GM12878 (cell line): ENCODE data around the gene ANKMY1. TPM values are rescaled to one million over a fixed set of nuclear protein-coding genes. Genes with fewer than 3 reads are reported as not detected.

Experiments
- ATAC-seq: fragments of 200-7000 bp; cut with Tn5 transposase; 3 replicates; pipeline ENCODE4 v1.9.1; 2020; ENCODE audit warnings: mild to moderate bottlenecking, moderate library complexity
- BruUV-seq: library from RNA; stranded (reverse); fragments of 400-500 nt; replicated peaks from 2 replicates; lab custom pipeline; 2021; lab: Mats Ljungman, UMichigan
- CTCF ChIA-PET: fragments of 300-600 bp; sonication (Branson Sonifier 250); formaldehyde crosslinking; extraction: SDS; loops from one replicate; lab custom pipeline; 2021; ENCODE audit warnings: inconsistent platforms; lab: Yijun Ruan, JAX
- POLR2A ChIA-PET: fragments of 350-600 bp; formaldehyde crosslinking; extraction: SDS; loops from one replicate; lab custom pipeline; 2021; ENCODE audit warnings: inconsistent platforms; lab: Charles Lee
- RAD21 ChIA-PET: fragments of 300-600 bp; sonication (Branson Sonifier 250); formaldehyde crosslinking; loops from one replicate; lab custom pipeline; 2023; ENCODE audit warnings: antibody characterized with exemption; ENCODE audit not compliant: unreplicated experiment; lab: Charles Lee
- SMC1A ChIA-PET: fragments of 300-600 bp; sonication (Branson Sonifier 250); formaldehyde crosslinking; loops from one replicate; lab custom pipeline; 2023; ENCODE audit not compliant: unreplicated experiment, uncharacterized antibody; lab: Charles Lee
- DNase-seq: peaks from one replicate; pipeline ENCODE4 v3.0.0-alpha.2; 2011; ENCODE audit warnings: low read depth, low spot score
- FAIRE-seq: peaks from 3 replicates; lab custom pipeline; 2011; peaks lifted over from hg19 to GRCh38; lab: Jason Lieb, UNC
- H2AFZ ChIP-seq: 2 replicates; pipeline ENCODE4 v1.6.0; 2011; ENCODE audit warnings: low read depth, low read length, control low read depth; ENCODE audit not compliant: control insufficient read depth
- H3K27ac ChIP-seq: 2 replicates; pipeline ENCODE4 v1.5.1; 2011; ENCODE audit warnings: control low read depth; ENCODE audit not compliant: control insufficient read depth, insufficient read depth
- H3K27me3 ChIP-seq, 2 experiments: replicated peaks in 1 of 2; 2 replicates each; pipeline versions ENCODE4 v1.6.0 to v1.6.1; 2011; ENCODE audit warnings: low read length in 1 of 2; ENCODE audit not compliant: control insufficient read depth in 2 of 2, insufficient read depth in 2 of 2
- H3K36me3 ChIP-seq, 2 experiments: 2 replicates each; pipeline ENCODE4 v1.5.1; 2011; ENCODE audit warnings: low read length in 1 of 2; ENCODE audit not compliant: control insufficient read depth in 2 of 2, insufficient read depth in 2 of 2
- H3K4me1 ChIP-seq: 2 replicates; pipeline ENCODE4 v1.6.1; 2011; ENCODE audit warnings: mild to moderate bottlenecking, low read length, moderate library complexity, mixed read lengths; ENCODE audit not compliant: control insufficient read depth, insufficient read depth
- H3K4me2 ChIP-seq: 2 replicates; pipeline ENCODE4 v1.6.0; 2011; ENCODE audit warnings: control low read depth; ENCODE audit not compliant: control insufficient read depth, insufficient read depth
- H3K4me3 ChIP-seq: fragments of 200-600 bp; sonication (generic); 2 replicates; pipeline ENCODE4 v1.5.1; 2016
- H3K79me2 ChIP-seq: 2 replicates; pipeline ENCODE4 v1.6.0; 2011; ENCODE audit warnings: low read length; ENCODE audit not compliant: control insufficient read depth, insufficient read depth
- H3K9ac ChIP-seq: 2 replicates; pipeline ENCODE4 v1.8.0; 2011; ENCODE audit warnings: low read length, control low read depth, mixed read lengths; ENCODE audit not compliant: control insufficient read depth, insufficient read depth
- H3K9me3 ChIP-seq: replicated peaks from 3 replicates; pipeline ENCODE4 v1.5.1; 2011; ENCODE audit warnings: mild to moderate bottlenecking, low read length; ENCODE audit not compliant: control insufficient read depth, insufficient read depth
- H4K20me1 ChIP-seq: 2 replicates; pipeline ENCODE4 v1.6.0; 2011; ENCODE audit not compliant: control insufficient read depth, insufficient read depth
- ATF7 ChIP-seq: fragments of 450-650 bp; IDR thresholded peaks from 2 replicates; pipeline ENCODE4 v1.6.1; 2016; ENCODE audit warnings: low read depth, mild to moderate bottlenecking
- CEBPB ChIP-seq, 2 experiments: fragments of 150-350 bp in 1 of 2; IDR thresholded peaks; 2 replicates each; pipeline ENCODE4 v1.6.1; 2012 to 2014; ENCODE audit warnings: low read depth in 2 of 2, low read length in 2 of 2, borderline replicate concordance in 1 of 2, inconsistent platforms in 1 of 2
- CREM ChIP-seq: IDR thresholded peaks from 2 replicates; pipeline ENCODE4 v1.6.1; 2014; ENCODE audit warnings: antibody characterized with exemption, low read depth
- DPF2 ChIP-seq: fragments of 450-650 bp; IDR thresholded peaks from 2 replicates; pipeline ENCODE4 v1.6.1; 2017; ENCODE audit warnings: mild to moderate bottlenecking
- EP300 ChIP-seq, 2 experiments: fragments of 150-350 bp in 1 of 2; IDR thresholded peaks; 2 replicates each; pipeline ENCODE4 v1.6.1; 2011 to 2012; ENCODE audit warnings: low read depth in 2 of 2, low read length in 2 of 2, borderline replicate concordance in 1 of 2, improper control_type of control experiment in 1 of 2, inconsistent platforms in 1 of 2; ENCODE audit not compliant: control insufficient read depth in 1 of 2
- HSF1 ChIP-seq: fragments of 150-350 bp; IDR thresholded peaks from 2 replicates; pipeline ENCODE4 v1.6.1; 2014; ENCODE audit warnings: mild to moderate bottlenecking, low read depth, low read length
- IRF3 ChIP-seq: fragments of 450-650 bp; IDR thresholded peaks from 2 replicates; pipeline ENCODE4 v1.6.1; 2014; ENCODE audit warnings: mild to moderate bottlenecking
- JUNB ChIP-seq: IDR thresholded peaks from 2 replicates; pipeline ENCODE4 v1.6.1; 2016; ENCODE audit warnings: antibody characterized with exemption, mild to moderate bottlenecking
- LARP7 ChIP-seq: fragments of 450-650 bp; IDR thresholded peaks from 2 replicates; pipeline ENCODE4 v1.6.1; 2017; ENCODE audit warnings: mild to moderate bottlenecking
- MXI1 ChIP-seq: fragments of 150-350 bp; IDR thresholded peaks from 2 replicates; pipeline ENCODE4 v1.6.1; 2011; ENCODE audit warnings: low read depth, mild to moderate bottlenecking, inconsistent platforms, low read length, improper control_type of control experiment
- POLR2AphosphoS5 ChIP-seq: IDR thresholded peaks from 2 replicates; pipeline ENCODE4 v1.6.1; 2011; ENCODE audit warnings: mild to moderate bottlenecking, low read length, inconsistent platforms
- RAD21 ChIP-seq: IDR thresholded peaks from 2 replicates; pipeline ENCODE4 v1.6.1; 2011; ENCODE audit warnings: mild to moderate bottlenecking, low read depth, low read length, moderate library complexity; ENCODE audit not compliant: insufficient read depth
- RAD51 ChIP-seq: fragments of 450-650 bp; IDR thresholded peaks from 2 replicates; pipeline ENCODE4 v1.6.1; 2016; ENCODE audit warnings: moderate library complexity, mild to moderate bottlenecking, inconsistent platforms
- RCOR1 ChIP-seq: conservative IDR thresholded peaks from 2 replicates; pipeline ENCODE4 v1.6.1; 2012; ENCODE audit warnings: low read depth, low read length, improper control_type of control experiment
- RELA ChIP-seq: fragments of 450-650 bp; IDR thresholded peaks from 2 replicates; pipeline ENCODE4 v1.8.0; 2014; ENCODE audit warnings: borderline replicate concordance; ENCODE audit not compliant: partially characterized antibody
- STAT1 ChIP-seq: fragments of 450-650 bp; conservative IDR thresholded peaks from 2 replicates; pipeline ENCODE4 v1.6.1; 2014; ENCODE audit warnings: antibody characterized with exemption, mild to moderate bottlenecking
- STAT3 ChIP-seq: IDR thresholded peaks from 2 replicates; pipeline ENCODE4 v1.6.1; 2011; ENCODE audit warnings: low read depth, low read length, improper control_type of control experiment
- WGBS: methylation state at CpG from one replicate; pipeline ENCODE4 v1.1.6; 2016; ENCODE audit warnings: low lambda C conversion rate; ENCODE audit not compliant: insufficient replicate concordance, insufficient coverage; ENCODE audit errors: missing lambda C conversion rate; 5-methylcytosine and 5-hydroxymethylcytosine counted together
- in situ Hi-C: fragments of 300-500 bp; cut with MboI; formaldehyde crosslinking; loops from 9 replicates; pipeline ENCODE4 v1.14.3; 2018; ENCODE audit warnings: mixed read lengths
- intact Hi-C: fragments of 100-400 bp; cut with micrococcal nuclease; formaldehyde crosslinking; loops from one replicate; pipeline ENCODE4 v1.14.2; 2022; ENCODE audit not compliant: unreplicated experiment
- polyA plus RNA-seq, 11 experiments: library from polyadenylated mRNA; depleted of rRNA in 4 of 11; unstranded in 6 of 11; stranded (reverse) in 5 of 11; fragments of >200 nt; fragmentation: Nextera tagmentation in 4 of 11; fragmentation: Illumina TruSeq in 1 of 11; extraction: Ambion mirVana in 4 of 11; extraction: Trizol in 1 of 11; gene quantifications; 1 replicate in 1 of 11; 2 replicates in 10 of 11; pipeline versions ENCODE4 v1.2.1 to v1.2.3, GENCODE V29; 2011 to 2016; ENCODE audit warnings: inconsistent platforms in 2 of 11, missing spikeins in 2 of 11, low read depth in 1 of 11
- total RNA-seq, 4 experiments: library from RNA; depleted of rRNA in 3 of 4; stranded (reverse); fragments of >200 nt in 3 of 4; fragmentation: Illumina TruSeq in 1 of 4; extraction: Trizol in 1 of 4; gene quantifications; 2 replicates each; pipeline versions ENCODE4 v1.2.1 to v1.2.3, GENCODE V29; 2013 to 2021

ANKMY1 gene
- total and polyA plus RNA-seq, 10 of the 15 experiments (the other 5 are each of a cell fraction or from before 2014, with no cell fraction given), result 1.1 to 15.3 (median 11.1) TPM

- RAD21 ChIA-PET, result no interaction called here
- Histone ChIP-seq H3K9ac (no peak overlapping the region), H3K27me3 (peaks cover 2% of the 10 kb centered on the region in 2 experiments; a peak in 3 of 4 replicates), H4K20me1 (no peaks in the 10 kb centered on the region), H3K9me3 (no peaks in the 10 kb centered on the region), H3K4me1 (no peaks in the 10 kb centered on the region), H3K79me2 (no peaks in the 10 kb centered on the region), H3K4me3 (no peak overlapping the region), H2AFZ (no peak overlapping the region), H3K36me3 (no peaks in the 10 kb centered on the region), H3K4me2 (no peak overlapping the region)
- no TSS peak for BruUV-seq
- no peak for DNase-seq
- in situ Hi-C loops (loop anchor here (10.0 kb wide), 1 partner anchor 383 kb away; no protein-coding TSS in a partner anchor), intact Hi-C loops (no loop called here)
- CTCF ChIA-PET, result no interaction called here
- SMC1A ChIA-PET, result no interaction called here
- POLR2A ChIA-PET, result no interaction called here
- no peak for TF ChIP-seq POLR2AphosphoS5
- TF ChIP-seq ATF7, result no peak
- TF ChIP-seq JUNB, result no peak
- TF ChIP-seq DPF2, result no peak
- TF ChIP-seq LARP7, result no peak
- no peak for TF ChIP-seq HSF1
- TF ChIP-seq RCOR1, result no peak
- TF ChIP-seq, all 136 proteins: peak for 0
- FAIRE-seq, result no peak
- H3K27ac ChIP-seq, result no peak overlapping the region
- ATAC-seq, result no peak
- WGBS, result 11% methylated on average over 19 of the region's 22 CpGs
These were observed 110.5 kb downstream of the ANKMY1 start for GRCh38 chr2:240447331-240447730.

GRCh38 chr2:240446664-240447175 lies 111.1 kb downstream of the ANKMY1 start:
- Histone ChIP-seq H3K27ac (no peak overlapping the region), H2AFZ (no peak overlapping the region), H3K4me1 (no peaks in the 10 kb centered on the region), H3K27me3 (peaks cover 2% of the 10 kb centered on the region in 2 experiments; a peak in 3 of 4 replicates), H3K9me3 (no peaks in the 10 kb centered on the region), H3K4me3 (no peak overlapping the region), H3K36me3 (no peaks in the 10 kb centered on the region), H3K9ac (no peak overlapping the region), H4K20me1 (no peaks in the 10 kb centered on the region)
- intact Hi-C loops, result no loop called here
- no peak for FAIRE-seq
- BruUV-seq, result no TSS peak
- CTCF ChIA-PET, result no interaction called here
- DNase-seq, result no peak
- in situ Hi-C loops, result loop anchor here (10.0 kb wide), 1 partner anchor 382 kb away; no protein-coding TSS in a partner anchor
- WGBS, result 29% methylated on average over 12 of the region's 12 CpGs
- TF ChIP-seq STAT1, result no peak
- no peak for TF ChIP-seq MXI1
- no peak for TF ChIP-seq CEBPB (IDR thresholded peaks at IDR 0.05; ENCODE audit: borderline replicate concordance in 1 of 2, low read depth in 2 of 2, low read length in 2 of 2)
- TF ChIP-seq IRF3, result no peak
- TF ChIP-seq EP300 (IDR thresholded peaks at IDR 0.05; ENCODE audit: borderline replicate concordance in 1 of 2, control insufficient read depth in 1 of 2, low read depth in 2 of 2, low read length in 2 of 2), result no peak
- no peak for TF ChIP-seq RELA
- no peak for TF ChIP-seq CREM
- TF ChIP-seq RAD21, result no peak
- no peak for TF ChIP-seq DPF2
- no peak for TF ChIP-seq STAT3
- no peak for TF ChIP-seq RAD51
- TF ChIP-seq, all 136 proteins: peak for 0
- ChIA-PET POLR2A (no interaction called here), SMC1A (no interaction called here), RAD21 (no interaction called here)
- Histone ChIP-seq H3K4me2 (no peak overlapping the region), H3K79me2 (no peaks in the 10 kb centered on the region)
- ATAC-seq, result no peak
